ENCODE measurements around the gene VEGFB.

Gene VEGFB

DNA sequence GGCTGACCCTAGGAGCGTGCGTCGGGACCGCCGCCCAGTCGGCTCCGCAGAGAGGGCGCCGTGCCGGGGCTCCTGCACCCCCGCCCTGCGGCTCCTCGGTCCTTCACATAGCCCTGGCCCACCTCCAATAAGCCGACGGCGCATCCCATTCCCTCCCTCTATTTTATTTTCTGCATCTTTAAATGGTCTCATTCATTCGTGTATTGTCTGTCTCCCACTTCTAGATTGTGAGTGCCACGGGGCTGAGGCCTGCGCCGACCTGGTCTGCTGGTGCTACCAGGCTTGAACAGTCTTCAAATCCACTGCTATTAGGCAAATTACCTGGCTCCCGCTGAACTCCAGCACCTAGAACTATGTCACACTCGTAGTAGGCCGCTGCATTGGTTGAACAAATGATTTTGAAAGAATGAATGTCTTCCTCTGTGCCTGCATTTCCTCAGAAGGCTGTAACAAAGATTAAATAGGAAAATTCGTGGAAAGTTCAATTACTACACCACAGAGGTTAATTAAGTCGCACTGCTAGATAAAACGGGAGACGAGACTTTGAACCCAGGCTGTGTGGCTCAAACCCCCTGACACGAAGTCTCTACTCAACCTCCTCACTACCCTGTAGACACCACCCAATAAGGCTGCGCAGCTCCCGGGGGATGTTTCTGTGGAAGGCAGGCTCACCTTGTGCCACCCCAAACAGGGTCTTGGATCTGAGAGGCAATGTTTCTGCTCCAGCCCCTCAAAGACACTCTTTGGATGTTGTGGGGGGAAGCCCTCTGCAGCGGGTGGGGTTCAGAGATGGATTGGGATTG is 13.5 kb downstream of the VEGFB start:
- no peak for FAIRE-seq

DNA sequence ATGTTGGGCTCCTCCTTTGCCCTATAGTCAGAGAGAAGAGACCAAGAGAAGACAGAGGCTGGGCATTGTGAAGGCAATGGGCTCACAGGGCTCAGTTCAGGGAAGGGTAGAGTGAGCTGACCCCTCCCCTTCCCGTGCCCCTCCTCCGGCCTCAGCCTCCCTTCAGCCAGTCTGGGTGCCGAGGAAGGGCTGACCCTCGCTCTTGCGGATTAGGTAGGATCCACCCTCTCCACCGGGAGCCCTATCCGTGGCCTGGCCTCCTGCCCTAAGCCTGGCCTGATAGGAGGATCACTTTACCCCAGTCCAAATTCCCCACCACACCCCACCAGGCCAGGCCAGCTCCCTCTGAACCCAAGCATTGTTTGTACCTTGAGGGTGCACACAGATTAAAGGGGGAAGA is 14.2 kb downstream of the VEGFB start:
- FAIRE-seq: no peak

DNA sequence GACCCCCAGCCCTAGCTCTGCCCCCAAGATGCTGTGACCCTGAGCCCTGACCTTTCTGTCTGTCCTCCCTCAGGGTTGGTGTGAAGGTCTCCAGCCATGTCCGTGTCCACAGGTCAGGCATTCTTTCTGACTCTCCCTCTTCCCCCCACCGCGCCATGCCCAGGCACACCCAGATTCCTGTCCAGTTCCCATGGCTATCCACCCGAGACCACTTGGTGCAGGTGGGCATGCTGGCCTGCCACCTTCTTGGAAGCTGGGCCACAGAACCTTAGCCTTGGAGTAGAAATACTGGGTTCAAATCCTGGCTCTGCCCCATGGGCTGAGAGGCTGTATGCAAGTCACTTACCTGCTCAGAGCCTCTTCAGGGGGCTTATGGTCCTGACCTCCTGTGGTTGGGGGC is 14.7 kb downstream of the VEGFB start:
- no peak for FAIRE-seq

DNA sequence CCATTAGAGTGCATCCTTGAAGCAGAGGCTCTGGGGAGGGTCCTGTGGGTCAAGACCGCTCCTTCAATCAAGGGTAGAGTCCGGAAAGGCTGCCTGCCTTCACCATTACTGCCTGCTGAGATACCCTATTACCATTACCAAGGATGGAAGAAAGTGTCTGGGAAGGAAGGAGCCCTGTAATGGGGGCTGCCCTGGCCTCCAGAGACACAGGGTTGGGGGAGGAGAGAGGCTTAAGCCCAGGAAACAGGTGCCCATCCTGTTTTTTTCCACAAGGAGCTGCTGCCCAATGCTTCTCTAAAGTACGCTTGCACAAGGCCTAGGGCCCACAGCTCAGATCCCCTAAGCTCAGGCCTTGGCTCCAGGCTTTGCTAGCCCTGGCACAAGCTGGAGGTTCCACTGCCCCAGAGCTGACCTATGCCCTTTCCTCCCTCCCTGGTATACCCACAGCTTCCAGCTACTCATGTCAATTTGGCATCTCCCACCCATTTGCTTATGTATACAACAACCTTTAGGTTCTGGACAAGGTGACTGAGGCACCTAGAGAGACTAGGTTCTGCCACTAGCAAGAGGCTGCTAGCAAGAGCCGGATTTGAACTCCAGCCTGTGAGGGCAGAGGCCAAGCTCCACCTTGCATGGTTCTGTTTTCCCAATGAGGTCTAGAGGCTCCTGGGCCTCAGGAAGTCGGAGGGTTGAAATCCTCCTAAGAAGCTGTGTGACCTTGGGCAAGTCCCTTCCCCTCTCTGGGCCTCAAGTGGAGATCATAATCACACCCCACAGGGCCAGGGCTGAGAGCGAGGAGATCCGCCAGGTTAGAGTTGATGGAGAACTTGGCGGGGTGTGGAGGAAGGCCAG is 15.4 kb downstream of the VEGFB start:
- no peak for FAIRE-seq

DNA sequence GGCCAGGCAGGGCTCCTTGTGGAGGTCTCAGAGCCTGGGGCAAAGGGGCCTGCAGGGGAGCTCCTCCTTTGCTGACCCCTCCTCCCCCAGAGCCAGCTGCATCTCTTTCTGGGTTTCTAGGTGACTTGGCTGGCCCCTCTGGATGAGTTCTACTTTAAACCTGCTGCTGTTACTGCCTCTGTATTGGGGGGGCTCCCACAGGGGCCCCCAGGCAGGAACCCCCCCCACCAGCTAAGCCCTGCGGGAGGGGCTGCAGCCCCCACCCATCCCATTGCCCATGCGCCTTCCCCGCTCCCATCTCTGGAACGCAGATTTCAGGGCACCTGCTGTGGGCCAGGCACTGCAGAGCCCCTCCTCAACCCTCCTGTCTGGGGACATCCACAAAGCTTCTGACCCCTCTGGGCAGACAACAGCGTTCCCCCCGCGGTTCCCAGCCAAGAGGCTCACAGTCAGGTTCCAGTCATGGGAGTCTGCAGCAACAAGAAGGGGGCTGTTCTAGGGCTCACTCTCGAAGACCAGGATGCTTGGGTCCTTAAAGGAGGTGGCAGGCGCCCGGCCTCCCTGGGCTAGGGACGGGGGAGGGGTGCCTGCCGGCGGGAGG is 16.1 kb downstream of the VEGFB start:
- FAIRE-seq: no peak

DNA sequence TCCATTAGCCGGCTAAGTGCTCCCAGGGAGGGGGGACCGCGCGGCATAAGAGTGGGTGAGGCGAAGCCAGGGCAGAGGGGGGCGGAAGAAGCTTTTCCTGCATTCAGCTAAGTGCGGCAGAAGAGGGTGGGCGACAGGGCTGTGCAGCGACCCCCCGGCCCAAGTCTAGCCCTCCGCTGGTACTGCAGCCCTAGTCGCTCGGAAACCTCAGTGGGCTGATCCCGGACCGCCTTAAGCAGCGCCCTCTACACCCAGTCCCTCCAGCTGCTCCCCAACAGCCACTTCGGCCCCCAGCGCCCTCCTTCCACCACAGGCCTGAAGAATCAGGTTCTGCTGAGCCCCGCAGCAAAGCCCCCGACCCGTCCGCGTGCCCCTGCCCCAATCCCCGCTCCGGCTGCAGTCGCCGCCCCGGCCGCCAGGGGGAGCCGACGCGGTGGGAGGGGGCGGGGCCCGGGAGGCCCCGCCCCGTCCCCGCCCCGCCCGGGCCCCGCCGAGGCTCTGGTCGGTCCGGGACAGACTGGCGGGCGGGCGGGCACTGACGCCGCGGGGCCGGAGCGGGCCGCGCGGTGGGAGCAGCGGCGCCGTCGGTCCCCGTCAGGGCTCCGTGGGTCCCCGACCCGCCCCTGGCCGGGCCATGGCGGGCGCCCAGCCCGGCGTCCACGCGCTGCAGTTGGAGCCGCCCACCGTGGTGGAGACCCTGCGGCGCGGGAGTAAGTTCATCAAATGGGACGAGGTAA is 16.8 kb downstream of the VEGFB start, which contains the start of gene PLCB3:
PLCB3 (plus strand) TSS at position 515 of the 737 bp plus-strand sequence; CDS start at position 635, 120 bp downstream.
- FAIRE-seq: no peak

DNA sequence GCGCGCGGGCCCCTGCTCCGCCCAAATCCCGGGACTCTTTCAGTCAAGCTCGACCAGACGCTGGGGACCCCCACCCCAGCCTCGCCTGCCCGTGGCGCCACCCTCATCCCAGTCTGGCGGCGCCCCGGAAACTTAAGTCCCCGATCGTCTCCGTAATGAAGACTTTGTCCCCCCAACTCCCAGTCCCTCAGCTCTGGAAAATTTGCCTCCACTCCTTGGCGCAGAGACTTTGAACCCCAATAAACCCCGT is 17.3 kb downstream of the VEGFB start:
- no peak for FAIRE-seq

DNA sequence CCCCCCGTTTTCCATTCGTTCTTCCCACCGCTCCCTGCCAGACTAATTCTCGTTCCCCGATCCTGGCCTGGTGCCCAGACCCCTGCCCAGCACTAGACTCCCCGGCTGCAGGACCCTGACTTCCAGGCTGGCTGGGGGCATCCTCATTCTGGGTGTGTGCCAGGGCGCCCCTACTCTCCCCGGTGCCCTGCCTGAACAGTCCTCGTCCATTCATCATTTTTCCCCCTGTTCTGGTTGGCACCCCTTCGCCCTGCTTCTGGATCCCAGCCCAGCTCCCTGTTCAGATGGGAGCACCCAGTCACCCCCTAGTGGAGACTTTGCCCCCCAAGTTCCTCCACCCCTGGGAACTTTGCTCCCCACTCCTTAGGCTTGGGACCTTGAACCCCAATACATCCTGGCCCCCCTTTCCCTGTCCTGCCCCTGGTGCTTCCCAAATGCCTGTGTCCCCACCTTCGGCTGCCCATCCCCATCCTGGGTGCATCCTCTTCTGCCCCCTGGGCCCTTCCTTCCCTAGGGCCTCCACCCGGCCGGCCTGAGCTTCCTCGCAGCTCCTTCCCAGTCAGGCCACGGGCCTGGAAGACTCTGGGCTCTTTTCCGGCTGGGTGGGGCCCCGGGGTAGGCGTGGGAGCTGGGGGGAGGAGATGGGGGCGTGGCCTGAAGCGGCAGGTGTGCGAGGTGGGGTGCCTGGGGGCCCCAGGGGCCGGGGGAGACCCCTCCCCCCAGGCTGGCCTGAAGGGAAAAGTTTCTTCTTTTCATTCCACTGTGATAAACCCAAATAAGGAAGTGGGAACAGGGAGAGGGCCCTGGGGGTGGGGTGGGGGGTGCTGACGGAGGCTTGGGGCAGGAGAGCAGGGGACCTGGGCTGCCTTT is 17.9 kb downstream of the VEGFB start:
- FAIRE-seq: no peak

DNA sequence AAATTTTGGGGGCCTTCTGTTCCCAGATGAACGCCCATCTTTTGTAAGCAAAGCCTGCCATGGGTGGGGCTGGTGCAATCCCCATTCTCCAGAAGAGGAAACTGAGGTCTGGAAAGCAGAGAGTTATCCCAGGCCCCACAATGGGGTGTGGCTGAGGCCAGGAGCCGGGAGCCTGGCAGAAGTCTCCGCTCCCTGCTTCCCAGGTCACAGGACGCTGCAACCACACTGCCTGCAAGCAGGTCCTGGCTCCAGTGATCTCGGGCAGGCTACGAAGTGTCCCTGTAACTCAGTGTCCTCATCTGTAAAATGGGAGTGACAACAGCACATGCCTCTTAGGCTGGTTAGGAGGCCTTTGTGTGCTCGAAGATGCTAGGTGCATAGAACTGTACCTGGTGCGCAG is 18.7 kb downstream of the VEGFB start:
- no peak for FAIRE-seq

DNA sequence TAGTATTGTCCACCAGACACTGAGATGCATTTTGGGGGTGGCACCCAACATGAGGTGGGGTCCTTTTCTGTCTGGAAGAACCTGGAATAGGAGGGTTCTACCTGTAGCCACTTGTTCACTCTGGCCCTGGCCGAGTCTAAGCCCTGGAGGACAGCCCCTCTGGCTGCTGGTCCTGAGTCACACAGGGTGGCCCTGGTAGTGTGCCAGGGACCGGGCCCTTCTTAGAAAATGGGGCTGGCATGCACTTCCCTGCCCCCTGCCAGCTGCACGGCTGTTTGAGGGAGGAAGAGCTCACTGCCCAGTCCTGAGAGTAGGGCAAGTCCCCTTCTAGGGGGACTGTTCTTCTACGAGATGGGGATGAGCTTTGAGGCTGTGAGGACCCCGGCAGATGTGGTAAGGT is 19.1 kb downstream of the VEGFB start:
- FAIRE-seq: no peak

DNA sequence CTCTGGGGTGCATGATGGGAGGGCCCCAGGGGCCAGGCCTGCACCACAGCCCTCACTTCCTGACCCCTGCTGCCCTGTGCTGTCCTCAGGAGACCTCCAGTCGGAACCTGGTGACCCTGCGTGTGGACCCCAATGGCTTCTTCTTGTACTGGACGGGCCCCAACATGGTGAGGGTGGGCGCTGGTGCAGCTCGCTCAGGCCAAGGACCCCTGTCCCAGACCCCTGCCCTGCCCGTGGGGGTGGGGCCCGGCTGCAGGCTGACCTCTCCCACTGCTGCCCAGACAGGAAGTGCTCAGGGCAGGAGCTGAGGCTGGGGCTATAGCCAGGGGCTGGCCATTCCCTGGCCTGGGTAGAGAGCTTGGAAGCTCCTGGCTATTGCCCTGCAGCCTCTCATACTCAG is 19.9 kb downstream of the VEGFB start:
- FAIRE-seq: no peak

DNA sequence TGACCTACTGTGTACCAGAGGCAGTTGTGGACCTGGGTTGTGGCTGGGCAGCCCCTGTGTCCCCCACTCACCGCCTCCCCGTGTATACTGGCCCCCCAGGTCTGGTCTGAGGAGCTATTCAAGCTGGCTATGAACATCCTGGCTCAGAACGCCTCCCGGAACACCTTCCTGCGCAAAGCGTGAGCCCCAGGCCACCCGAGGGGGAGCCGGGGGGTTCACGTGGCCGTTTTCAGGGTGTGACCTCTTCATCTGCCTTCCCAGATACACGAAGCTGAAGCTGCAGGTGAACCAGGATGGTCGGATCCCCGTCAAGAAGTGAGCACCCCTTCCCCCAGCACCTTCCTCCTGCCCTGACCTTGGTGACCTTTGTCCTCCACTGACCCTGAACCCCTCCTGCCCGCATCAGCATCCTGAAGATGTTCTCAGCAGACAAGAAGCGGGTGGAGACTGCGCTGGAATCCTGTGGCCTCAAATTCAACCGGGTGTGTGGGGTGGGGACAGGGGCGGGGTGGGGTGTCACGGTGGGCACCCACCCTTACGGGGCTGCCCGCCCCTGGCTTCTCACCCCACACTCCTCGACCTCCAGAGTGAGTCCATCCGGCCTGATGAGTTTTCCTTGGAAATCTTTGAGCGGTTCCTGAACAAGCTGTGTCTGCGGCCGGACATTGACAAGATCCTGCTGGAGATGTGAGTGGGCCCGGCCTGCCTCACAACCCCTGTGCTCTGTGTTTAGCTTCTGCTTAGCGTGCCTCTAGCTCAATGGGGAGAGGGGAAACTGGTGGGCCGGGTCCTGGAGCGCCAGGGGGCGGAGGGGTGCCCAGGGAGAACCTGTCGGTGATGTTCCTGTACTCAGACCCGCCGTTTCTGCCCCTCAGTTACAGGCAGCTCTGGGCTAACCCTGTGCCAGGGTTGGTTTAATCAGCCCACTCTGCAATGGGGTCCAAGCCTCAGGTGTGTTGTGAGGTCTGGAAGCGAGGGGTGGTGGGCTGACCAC is 21.0 kb downstream of the VEGFB start:
- FAIRE-seq: no peak

DNA sequence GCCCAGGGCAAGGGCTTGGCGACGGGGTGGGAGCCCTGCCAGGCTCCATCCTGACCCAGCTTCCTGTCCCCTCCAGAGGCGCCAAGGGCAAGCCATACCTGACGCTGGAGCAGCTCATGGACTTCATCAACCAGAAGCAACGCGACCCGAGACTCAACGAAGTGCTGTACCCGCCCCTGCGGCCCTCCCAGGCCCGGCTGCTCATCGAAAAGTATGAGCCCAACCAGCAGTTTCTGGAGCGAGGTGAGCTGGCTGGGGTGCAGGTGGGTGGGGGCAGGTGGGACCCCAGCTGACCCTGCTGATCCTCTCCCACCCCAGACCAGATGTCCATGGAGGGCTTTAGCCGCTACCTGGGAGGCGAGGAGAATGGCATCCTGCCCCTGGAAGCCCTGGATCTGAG is 21.9 kb downstream of the VEGFB start:
- FAIRE-seq: no peak

DNA sequence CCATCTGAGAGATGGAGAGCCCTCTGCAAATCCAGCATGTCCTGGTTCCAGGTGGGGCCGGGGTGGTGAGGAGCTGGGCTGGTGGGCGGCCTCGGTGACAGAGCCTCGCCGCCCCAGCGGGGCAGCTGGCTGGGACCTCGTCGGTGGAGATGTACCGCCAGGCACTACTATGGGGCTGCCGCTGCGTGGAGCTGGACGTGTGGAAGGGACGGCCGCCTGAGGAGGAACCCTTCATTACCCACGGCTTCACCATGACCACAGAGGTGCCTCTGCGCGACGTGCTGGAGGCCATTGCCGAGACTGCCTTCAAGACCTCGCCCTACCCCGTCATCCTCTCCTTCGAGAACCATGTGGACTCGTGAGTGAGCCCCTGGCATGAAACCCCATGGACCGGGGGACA is 24.0 kb downstream of the VEGFB start:
- FAIRE-seq: no peak

DNA sequence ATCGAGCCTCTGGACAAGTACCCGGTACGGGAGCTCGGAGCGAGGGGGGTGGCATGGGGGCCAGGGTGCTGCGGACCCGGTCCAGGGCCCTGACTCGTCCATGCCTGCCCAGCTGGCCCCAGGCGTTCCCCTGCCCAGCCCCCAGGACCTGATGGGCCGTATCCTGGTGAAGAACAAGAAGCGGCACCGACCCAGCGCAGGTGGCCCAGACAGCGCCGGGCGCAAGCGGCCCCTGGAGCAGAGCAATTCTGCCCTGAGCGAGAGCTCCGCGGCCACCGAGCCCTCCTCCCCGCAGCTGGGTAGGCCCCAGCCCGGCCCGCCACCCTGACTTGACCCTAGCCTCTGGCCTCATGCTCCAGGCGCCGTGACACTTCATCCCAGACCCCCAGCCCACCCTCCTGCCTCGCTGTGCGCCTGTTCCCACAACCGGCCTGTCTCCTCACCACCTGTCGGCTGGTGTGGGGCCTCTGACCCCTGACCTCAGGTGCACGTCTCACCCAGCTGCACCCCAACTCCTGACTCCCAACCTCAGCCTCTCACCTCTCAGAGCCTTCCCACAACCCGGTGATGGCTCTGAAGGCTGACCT is 24.7 kb downstream of the VEGFB start:
- FAIRE-seq: no peak

DNA sequence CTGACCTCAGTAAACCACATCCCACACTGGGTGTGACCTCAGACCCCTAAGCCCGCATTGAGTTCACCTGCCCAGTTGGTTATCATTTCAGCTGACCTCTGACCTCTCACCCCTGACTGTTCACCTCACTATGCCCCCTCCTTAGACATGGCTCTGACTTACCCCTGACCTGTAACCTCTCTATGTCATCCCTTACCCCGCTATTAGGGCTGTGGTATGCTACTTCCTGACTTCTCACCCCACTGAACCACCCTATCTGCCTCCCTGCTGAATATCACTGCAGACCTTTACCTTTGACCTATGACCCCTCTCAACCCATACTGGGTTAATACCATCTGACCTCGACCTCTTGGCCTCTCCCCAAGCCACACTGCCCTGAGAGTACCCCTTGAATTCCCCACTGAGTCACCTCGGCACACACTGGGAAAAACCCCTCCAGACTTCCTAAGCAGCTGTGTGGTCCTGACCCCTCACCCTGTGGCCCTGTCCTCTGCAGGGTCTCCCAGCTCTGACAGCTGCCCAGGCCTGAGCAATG is 25.2 kb downstream of the VEGFB start:
- FAIRE-seq: no peak

DNA sequence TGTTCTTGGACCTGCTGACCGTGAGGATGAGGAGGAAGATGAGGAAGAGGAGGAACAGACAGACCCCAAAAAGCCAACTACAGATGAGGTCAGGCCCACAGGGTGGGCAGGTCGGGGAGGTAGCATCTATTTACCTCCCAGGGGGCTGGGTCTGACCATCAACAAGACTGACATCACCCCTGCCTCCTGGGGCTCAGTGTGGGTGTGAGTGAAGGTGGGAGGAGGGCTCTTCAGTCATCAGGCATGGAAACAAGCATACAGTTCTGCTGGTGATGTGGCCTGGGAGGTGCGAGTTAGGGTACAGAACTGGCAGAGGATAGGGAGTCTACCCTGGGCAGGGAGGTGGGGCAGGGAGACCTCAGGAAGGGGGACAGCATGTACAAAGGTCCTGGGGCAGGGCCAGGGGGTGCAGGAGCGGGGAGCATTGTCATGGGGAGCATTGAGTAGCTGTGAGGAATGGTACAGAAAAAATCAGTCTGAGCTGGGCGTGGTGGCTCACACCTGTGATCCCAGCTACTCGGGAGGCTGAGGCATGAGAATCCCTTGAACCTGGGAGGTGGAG is 25.8 kb downstream of the VEGFB start:
- no peak for FAIRE-seq

DNA sequence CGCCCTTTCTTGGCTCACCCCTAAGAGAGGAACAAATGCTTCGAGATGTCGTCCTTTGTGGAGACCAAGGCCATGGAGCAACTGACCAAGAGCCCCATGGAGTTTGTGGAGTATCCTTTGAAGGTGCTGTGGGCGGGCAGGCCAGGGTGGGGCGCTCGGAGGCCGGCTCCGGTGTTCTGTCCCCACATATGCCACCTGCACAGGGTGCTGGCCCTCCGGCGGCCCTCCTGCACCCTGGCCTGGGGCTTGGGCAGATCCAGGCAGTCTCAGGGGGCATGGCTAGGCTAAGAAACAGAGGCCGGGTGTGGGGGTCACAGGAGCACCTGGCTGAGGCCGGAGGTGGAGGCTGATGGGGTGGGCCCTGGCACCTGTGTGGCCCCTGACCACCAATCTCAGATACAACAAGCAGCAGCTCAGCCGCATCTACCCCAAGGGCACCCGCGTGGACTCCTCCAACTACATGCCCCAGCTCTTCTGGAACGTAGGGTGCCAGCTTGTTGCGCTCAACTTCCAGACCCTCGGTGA is 27.2 kb downstream of the VEGFB start:
- no peak for FAIRE-seq

DNA sequence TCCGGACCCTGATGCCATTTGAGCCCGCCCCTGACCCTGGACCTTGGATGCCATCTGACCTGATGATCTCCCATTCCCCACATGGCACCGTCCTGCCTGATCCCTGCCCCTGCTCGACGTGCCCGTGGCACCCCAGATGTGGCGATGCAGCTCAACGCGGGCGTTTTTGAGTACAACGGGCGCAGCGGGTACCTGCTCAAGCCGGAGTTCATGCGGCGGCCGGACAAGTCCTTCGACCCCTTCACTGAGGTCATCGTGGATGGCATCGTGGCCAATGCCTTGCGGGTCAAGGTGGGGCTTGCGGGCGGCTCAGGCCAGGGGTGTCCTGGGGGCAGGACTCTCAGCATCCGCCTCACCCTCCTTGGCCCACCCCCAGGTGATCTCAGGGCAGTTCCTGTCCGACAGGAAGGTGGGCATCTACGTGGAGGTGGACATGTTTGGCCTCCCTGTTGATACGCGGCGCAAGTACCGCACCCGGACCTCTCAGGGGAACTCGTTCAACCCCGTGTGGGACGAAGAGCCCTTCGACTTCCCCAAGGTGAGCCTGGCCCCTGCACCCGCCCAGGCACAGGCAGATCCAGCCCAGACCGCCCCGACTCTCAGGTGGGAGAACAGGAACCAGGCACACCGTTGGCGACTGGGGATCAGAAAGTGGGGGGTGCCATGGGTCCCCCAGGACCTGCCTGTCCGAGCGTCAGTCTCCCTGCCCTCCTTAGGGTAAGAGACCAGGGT is 28.1 kb downstream of the VEGFB start:
- FAIRE-seq: no peak

Data from endometrium (tissue), 2 donors.